Kidney glomerular epithelial cell (primary cell): ENCODE measurements around the gene KPNB1.
"Not testable (repeated sequence)": the region's sequence is repeated elsewhere in the genome, so short reads cannot be mapped to it uniquely, and the experiment has no call there.

Source experiments
- DNase-seq: peaks from one replicate; lab custom pipeline; 2025; lab: John Stamatoyannopoulos, UW

KPNB1 gene

GRCh38 chr17:47676510-47677165 lies 26.9 kb downstream of the KPNB1 start:
- no peak for DNase-seq

GRCh38 chr17:47678196-47678595 lies 28.5 kb downstream of the KPNB1 start:
- DNase-seq = no peak

GRCh38 chr17:47682138-47682537 lies 32.4 kb downstream of the KPNB1 start:
- DNase-seq = no peak

GRCh38 chr17:47682727-47683126 lies 33.0 kb downstream of the KPNB1 start:
- not testable (repeated sequence) for DNase-seq

- DNase-seq = no peak
These were observed 34.3 kb downstream of the KPNB1 start for GRCh38 chr17:47684025-47684424.

DNA sequence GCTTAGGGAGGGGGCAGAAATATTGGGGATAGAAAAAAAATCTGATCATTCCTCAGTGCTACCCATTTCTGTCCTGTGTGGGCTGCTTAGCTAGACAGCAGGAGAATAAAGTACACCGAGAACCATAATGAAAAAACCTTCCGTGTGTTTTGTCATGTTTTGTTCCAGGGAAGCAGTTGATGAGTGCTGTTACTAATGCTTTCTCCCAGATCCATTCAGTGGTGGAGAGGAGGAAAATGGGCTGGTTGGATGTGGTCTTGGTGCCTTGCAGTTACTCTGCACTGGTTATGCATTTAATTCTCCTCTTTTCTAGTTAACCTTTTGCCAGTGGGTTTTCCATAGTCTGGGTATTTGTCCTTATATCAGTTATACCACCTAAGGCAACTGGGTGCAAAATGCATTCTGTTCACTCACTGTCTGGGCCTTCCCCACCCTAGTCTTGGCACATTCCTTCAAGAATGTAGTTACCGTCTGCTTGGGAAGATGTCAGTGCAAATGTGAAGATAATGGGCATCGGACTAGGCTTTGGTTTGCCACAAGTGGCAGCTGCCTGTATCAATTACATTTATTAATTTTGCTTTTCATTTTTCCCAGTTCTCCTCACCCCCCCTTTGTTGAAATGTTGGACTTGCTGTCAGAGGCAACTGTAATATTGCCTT lies 34.9 kb downstream of the KPNB1 start:
- no peak for DNase-seq

GRCh38 chr17:47685556-47686275 lies 36.0 kb downstream of the KPNB1 start:
- DNase-seq = no peak

DNA sequence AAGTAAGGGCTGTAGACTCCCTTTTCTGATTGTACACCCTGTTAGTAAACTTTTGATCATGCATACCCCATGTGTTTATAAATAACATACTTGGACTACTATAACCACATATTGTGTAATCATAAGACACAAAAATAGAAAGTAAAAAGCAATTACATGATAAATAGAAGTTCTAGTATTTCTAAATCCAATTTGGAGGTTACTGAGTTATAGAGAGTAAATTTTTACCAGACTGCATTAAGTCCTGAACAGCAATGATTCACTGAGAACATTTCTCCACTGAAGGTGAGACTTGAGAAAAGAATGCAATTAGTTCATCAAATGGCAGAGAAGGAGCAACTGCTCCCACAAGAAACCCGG lies 36.5 kb downstream of the KPNB1 start:
- DNase-seq = peak; percentile 68

DNA sequence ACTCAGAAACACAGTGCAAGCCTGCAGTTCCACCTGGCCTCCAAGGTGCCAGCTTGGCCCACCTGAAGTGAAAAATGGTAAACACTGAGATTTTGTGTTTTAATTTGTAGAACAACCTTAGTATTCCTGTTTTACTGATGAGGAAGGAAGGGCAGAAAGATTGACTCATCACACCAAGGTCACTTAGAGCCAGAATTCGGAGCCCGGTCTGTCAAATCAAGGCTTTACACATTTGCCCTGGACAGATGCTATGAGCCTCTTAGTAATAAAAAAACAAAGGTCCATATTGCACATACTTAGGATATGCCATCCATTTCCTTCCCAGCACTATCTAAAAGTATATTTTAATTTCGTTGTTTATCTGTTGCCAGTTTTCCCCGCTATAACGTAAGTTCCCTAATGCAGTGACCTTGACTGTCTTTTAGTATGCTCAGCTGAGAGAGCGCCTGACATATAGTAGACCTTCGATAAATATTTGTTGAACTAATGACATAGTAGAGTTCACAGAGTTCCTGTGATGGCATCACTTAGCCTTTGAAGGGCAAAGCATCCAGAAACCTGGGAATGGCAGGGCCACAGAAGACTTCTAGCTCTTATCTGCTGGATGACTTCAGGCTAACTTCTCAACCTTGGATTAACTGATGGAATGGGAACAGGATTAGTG lies 37.1 kb downstream of the KPNB1 start:
- DNase-seq = no peak

DNA sequence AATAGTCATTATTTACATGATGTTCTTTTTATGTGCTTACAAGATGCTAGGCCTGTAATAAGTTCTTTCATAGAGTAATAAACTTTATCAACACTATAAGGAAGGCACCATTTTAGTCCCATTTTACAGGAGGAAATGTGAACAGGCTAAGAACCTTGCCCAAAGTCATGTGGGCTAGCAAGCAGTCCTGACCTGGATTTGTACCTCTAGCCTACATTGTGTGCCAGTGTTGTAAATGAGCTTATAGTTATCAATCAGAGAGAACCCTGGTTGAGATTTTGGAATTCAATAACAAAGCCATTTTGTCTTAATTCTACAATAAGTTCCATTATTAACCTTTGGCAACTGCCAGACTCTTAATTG lies 37.6 kb downstream of the KPNB1 start:
- no peak for DNase-seq

GRCh38 chr17:47687748-47688147 lies 38.0 kb downstream of the KPNB1 start:
- DNase-seq = no peak

DNA sequence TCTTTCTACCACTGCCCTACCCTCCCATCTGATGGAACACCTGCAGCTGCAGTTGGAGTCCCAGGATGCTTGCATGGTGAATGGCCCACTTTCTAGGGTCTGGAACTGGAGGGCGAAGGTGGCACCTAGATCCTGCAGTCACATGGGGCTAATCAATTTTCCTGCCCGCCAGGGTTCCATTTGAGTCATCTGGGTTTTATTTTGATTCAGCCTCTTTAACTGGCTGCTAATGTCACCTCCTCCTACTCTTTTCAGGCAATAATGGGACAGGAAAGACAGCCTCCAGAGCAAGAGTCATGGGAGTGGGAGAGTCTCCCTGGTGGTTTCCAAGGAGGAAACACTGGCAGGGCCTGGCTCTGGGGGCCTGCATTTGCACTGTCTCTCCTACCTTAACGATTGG lies 40.4 kb downstream of the KPNB1 start:
- DNase-seq = no peak

- no peak for DNase-seq
These were observed 42.6 kb downstream of the KPNB1 start for GRCh38 chr17:47692137-47692894.

- no peak for DNase-seq
These were observed 43.4 kb downstream of the KPNB1 start for GRCh38 chr17:47692895-47693730.

GRCh38 chr17:47693731-47694580 lies 44.2 kb downstream of the KPNB1 start, which contains the start of gene TBKBP1:
Gene TBKBP1 (plus strand): TSS chr17:47694161. CDS start chr17:47696113, 1,952 bp downstream.
- DNase-seq = no peak

- no peak for DNase-seq
These were observed 45.1 kb downstream of the KPNB1 start for GRCh38 chr17:47694581-47695428.

DNA sequence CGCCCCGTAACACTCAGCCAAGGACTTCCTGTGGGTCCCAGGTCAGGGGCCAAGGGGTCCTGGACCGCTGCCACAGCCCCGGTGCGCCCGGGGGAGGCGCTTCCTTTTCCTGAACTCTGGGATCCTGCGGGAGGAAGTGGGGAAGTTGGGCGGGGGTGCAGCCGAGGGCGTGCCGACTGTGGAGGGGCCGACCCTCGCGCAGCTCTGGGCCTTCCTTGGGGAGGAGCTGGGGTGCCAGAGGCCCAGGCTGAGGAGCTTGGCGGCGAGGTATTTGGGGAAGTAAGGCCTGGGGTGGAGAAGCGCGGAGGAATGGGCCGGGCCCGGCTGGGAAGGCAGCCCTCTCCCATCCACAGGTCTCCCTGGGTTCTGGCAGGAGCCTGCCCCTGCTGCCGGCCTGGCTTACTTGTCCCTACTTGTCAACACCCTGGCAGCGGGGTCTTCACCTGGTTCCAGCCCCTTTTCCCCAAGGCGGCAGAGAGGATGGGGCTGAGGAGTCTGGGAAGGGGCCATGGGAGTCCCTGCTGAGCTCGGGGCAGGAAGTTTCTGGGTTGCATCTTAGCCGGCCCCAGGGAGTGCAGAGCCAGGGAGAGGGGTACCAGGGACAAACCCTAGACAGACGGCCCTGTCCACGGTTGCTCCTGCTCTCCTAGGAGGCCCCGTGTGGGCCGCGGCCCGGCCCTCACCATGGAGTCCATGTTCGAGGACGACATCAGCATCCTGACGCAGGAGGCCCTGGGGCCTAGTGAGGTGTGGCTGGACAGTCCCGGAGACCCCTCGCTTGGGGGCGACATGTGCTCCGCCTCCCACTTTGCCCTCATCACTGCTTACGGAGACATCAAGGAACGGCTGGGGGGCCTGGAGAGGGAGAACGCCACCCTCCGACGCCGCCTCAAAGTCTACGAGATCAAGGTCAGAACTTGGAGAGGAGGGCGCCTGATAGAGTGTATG lies 46.0 kb downstream of the KPNB1 start:
- no peak for DNase-seq
